Measurements from ENCODE around the gene PRLR.

The PRLR gene

DNA sequence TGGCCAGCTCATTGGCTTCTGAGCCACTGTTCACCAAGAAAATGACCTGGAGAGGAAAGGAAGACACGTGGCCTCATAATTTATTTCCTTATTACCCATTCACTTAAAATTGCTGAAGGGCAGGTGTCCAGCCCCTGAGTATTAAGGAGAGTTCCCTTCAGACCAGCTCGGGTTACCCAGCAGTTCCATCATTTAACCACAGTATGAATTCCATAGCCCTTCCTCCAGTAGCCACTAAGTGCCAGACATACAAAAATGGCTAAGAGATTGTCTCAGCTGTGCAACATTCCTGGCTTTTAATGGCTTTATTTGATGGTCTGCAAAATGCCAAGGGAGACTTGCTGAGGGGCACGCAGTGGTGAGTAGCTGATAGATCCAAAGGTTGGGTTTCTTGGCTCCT lies 195.0 kb downstream of the PRLR start:
- no peak for DNase-seq (ENCODE audit: low read depth in 2 of 2)

DNA sequence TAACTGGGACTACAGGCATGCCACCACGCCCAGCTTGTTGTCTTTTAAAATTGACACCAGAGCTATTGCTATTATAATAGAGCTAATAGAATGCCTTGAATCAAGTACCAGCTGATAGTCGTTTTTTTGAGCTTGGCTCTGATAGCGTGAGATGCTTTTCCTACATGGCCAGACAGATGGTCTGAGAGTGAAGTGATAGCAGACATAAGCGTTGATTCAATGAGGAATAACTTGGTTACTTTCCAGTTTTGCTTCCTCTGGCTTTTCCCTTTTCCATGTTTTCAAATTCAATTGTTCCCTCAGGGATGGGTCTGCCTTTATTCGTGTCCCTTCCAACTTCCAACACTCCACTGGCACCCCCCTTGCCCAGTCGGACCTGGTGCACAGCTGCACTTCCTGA lies 197.9 kb downstream of the PRLR start:
- DNase-seq (ENCODE audit: low read depth in 2 of 2) = no peak

DNA sequence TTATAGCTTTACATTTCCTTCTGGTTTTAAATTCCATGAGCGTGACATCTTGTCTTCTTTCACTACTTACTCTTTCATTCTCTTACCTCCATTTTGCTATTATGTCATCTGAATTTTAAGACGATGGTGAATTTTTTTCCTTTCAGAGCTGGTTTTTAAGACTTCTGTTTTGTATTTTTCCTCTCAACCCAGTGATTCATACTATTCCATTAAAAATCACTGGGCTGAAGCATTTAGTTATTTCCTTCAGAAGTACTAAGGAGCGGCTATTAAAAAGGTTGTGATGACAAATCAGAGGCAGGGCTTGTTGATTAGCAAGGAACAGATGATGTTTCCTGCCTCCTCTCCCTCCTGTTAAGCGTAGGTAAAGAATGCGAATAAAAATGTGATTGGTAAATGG lies 199.0 kb downstream of the PRLR start:
- DNase-seq (ENCODE audit: low read depth in 2 of 2) = no peak

DNA sequence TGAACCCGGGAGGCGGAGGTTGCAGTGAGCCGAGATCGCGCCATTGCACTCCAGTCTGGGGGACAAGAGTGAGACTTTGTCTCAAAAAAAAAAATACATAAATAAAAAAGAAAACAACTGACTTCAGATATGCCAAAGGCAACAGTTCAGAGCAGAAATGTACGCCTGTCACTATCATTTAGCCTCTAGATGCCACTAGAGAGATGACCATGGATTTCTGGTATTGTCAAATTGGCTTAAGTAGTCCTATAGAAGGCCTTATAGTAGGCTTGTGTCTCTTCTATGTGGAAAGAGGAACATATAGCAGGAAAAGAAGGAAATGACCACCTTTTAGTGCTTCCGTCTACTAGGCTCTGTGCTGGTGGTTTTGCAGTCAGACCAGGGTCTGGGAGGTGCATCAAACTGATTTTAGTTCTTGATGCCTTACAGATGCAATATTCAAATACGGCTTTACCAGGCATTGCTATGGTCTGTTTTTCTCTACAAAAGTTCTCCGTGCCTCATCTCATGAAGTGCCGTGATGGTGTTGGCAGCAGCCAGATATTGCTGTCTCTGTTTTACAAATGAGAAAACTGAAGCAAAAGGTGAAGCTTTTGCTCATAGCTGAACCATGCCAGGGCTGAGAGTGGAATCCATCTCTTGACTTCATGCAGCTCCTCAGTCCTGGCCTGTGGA lies 199.7 kb downstream of the PRLR start:
- no peak for DNase-seq (ENCODE audit: low read depth in 2 of 2)

DNA sequence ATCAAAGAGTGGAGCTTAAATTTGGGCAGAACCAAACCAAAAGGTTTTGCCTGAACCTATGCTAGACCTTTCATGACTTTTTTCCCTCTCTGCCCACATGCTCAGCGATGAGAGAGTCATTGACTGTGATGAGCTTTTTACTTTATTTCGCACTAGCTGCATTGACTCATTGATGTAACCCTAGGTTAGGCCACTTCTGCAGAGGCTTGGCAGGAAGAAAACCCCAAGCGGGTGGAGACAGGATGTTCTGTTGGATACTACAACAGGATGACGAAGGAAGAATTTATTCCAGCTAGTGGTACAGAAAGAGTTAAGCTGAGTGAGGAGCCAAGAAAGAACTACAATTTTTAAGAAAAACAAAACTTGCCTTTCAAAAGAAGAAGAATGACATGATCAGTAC lies 201.0 kb downstream of the PRLR start:
- no peak for DNase-seq (ENCODE audit: low read depth in 2 of 2)

DNA sequence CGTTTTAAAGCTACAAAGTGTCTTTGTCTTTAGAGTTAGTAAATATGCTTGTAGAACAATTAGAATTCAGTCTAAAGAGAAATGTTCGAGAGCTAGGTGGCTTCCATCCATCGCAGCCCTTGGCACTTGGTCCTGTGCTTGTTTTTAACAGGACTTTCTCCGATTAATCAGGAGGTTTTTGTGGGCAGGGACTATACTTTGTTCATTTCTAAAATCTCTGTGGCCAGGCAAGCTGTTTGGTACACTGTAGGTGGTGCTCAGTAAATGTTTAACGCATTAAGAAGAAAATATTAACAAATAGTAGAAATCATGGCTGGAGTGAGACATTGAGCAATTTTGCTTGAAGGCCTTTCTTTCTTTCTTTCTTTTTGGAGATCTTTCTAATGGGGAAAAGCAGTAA lies 203.3 kb downstream of the PRLR start:
- no peak for DNase-seq (ENCODE audit: low read depth in 2 of 2)

DNA sequence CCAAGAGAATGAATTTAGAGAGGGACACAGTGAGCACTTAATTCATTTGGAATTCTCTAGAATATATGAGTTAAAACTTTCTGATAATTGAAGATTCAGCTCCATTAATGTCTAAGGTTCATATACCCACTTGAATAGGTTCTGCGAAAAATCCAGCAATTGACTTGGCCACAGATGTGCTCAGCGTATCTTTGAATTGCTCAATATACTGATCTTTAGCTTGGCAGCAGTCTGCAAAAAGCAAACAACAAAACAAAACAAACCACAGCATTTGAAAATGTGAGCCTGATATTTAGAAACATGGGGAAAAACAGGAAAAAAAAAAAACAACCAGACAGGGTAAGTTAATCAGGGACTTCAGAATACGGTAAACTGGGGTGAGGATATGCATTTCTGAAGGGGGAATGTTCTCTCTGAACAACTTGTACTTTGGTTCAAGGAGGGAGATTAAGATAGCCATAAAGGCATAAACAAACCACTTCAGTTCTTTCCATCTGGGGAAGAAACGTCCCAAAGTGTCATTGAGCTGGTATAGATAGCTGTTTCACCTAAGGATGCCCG lies 203.9 kb downstream of the PRLR start:
- DNase-seq (ENCODE audit: low read depth in 2 of 2) = no peak

DNA sequence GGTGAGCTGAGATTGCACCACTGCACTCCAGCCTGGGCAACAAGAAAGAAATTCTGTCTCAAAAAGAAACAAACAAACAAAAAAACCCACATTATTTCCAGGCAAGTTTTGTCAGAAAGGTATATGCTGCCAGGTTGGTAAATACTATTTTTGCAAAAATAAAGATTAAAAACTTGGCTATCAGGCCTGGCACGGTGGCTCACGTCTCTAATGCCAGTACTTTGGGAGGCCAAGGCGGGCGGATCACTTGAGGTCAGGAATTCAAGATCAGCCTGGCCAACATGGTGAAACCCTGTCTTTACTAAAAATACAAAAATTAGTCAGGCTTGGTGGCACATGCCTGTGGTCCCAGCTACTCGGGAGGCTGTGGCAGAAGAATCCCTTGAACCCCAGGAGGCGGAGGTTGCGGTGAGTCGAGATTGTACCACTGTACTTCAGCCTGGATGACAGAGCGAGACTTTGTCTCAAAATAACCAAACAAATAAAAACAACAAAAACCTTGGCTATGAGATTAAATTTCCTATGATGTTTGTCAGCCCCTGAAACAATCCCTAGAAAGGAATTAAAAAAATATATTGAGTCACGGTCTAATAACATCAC lies 205.3 kb downstream of the PRLR start:
- no peak for DNase-seq (ENCODE audit: low read depth in 2 of 2)

DNA sequence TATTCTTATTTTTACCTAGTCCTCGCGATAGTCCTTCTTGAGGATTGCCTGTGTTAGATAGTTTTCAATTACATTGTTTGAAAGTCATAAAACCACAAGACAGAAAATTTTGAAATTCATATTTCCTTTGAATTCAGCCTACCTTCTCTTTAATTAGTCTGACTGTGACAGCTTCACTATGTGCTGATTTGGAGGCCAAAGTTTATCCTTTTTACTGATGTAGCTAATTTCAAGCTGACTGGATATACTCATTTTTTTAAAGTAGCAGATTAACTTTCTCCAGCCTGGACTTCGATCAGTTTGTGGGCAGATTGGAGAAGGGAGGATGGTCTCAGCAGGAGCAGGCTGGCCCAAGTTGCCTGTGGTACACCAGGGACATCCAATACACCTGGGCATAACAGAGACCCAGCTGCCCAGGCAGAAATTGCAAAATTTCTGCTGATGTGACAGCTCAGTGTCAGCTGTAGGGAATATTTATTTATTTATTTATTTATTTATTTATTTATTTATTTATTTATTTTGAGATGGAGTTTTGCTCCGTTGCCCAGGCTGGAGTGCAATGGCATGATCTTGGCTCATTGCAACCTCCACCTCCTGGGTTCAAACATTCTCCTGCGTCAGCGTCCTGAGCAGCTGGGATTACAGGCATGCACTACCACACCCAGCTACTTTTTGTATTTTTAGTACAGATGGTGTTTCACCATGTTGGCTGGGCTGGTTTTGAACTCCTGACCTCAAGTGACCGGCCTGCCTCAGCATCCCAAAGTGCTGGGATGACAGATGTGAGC lies 206.7 kb downstream of the PRLR start:
- DNase-seq (ENCODE audit: low read depth in 2 of 2) = no peak

DNA sequence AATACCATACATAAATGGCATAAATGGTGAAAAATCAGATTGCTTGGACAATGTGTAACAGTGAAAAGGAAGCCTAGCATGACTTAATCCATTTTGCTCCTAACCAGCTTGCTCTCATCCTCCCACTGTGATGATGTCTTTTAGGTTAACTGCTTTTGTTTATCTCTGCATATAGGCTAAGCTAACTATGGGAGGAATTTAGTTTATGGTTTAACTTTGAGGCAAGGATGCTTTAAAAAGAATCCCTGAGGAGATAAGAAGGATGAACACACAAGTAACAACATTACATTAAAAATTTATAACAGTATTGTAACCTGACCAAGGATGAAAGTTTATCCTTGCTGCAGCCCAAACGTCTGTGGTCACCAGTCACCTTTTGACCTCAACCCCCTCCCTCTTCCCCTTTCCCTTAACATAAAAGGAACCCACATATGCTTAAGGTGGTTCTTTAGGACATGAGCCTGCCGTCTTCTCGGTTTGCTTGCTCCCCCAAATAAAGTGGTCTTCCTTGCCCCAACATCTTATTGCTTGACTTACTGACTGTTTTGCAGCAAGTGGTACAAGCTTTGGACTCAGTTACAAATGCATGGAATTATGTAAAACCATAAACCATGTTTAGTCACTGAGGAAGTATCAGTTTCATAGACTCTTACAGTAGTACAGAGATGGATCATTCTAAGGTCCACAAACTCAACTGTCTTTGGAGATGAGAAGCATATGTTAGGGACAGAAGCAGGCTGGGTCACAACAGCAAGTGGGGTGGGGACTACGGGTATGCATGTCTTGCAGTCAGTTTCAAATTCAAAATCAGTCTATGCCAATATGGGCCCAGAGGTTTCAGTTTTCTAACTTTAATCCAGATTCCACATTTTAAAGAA lies 213.9 kb downstream of the PRLR start:
- DNase-seq (ENCODE audit: low read depth in 2 of 2) = no peak

DNA sequence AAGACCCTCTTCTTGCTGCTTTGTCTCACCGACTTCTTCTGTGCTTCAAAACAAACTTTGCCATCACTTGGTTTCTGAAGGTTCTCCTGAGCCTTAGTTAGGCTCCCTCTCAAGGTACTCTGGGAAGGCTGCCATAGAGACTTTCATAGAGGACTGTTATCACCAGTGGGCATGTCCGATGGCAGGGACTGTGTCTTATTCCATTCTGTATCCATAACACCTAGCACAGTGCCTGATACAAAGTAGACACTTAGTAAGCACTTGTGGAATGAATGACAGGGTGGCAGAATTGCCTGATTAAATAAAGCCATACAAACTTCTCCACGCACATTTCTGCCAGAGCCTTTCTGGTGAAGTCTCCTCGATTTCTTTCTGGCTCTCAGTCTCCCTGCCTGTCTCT lies 215.2 kb downstream of the PRLR start:
- no peak for DNase-seq (ENCODE audit: low read depth in 2 of 2)

DNA sequence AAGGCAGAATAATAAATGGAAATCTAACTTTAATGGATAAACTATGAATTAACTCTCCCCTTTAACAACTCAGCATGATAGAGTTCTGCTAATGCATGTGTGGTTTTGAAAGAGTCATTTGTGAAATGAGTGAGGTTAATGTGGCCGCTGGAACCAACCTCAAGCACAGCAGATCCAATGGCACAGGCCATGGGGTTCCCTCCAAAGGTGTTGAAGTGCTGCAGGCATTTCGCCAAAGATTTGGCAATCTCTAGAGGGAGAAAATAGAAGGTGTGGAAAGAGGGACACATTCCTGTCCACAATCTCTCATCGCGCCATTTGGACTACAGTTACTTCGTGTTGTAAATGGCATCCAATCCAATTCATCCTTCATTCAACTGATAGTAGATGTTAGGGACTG lies 217.5 kb downstream of the PRLR start:
- no peak for DNase-seq (ENCODE audit: low read depth in 2 of 2)

DNA sequence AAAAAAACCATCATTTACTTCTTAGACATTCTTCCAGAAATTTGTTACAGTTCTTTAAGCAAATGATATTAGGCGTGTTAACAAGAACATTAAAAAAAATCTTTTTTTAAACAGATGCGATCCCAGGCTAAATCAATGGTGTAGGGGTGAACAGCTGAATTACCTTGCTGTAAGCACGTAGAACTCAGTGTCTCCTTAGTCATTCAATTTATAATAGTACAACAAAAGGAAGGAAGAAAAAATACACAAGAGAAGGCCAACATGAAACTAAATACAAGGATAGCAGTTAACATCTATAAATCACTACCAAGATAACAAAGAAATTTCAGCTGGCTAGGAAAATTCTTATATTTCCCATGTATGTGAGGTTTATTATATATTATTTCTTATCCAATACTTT lies 217.9 kb downstream of the PRLR start:
- no peak for DNase-seq (ENCODE audit: low read depth in 2 of 2)

DNA sequence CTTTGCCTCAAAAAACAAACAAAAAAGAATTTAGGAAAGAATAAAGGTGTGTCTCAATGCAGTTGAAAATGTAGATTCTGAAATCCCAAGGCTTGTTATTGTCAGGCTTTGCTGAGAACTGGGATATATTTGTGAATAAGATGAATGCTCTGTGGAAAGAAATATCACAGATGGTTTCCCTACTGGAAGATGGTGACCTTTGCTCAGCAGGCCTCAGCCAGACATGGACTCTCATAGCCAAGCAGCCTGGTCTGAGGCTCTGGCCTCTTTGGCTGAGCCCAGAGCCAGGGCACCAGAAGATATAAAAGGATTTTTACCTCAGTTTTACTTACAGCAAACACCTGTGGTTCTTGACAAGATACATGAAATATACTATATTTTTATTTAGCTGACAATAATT lies 219.6 kb downstream of the PRLR start:
- DNase-seq (ENCODE audit: low read depth in 2 of 2) = no peak

DNA sequence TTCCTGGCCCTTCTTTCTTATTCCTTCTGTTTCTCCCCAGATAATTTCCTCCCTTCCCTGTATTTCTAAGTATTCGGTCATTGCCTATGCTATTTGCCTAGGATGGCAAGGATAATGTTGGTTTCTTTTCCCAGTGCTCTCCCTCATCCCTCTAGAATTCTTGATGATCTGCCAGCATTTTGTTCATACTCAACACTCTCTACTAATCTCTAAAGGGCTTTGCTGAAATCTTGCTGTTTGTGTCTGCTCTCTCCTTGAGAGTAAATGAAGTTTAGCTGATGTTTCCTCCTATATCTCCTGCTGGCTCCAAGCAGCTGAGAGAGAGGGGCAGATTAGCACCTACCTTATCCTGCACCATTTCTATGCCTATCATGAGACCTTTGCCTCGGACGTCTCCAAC lies 220.6 kb downstream of the PRLR start:
- no peak for DNase-seq (ENCODE audit: low read depth in 2 of 2)

DNA sequence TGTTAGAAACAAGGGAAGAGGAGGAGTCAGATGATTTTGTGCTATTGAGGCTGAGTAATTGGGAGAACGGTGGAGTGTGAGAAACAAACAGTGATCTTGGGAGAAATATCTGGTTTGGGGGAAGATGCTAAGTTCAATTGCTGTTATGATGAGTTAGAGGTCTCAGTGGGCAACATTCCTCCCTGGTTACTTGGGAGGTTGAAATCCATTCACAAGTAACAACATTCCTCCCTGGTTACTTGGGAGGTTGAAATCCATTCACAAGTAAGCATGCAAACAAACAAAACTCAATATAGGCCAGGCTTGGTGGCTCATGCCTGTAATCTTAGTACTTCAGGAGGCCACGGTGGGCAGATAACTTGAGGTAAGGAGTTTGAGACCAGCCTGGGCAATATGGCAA lies 221.3 kb downstream of the PRLR start:
- no peak for DNase-seq (ENCODE audit: low read depth in 2 of 2)

DNA sequence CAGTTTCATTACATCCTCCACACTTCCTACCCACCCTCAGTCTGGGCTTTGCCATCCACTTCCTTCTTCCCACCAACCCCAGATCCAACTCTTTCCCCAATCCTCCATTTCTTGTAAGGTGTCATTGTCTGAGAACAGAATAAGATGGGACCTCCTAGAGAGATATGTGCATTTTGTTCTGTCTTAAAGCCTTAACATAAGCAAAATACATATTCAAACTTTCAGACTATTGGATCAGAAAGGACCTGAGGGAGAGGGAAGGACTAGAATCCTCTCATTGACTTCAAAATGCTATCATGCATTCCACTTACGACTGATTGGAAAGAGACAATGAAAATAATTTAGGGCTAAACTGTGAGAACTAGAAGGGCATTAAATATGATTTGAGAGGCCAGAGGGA lies 225.5 kb downstream of the PRLR start:
- no peak for DNase-seq (ENCODE audit: low read depth in 2 of 2)

DNA sequence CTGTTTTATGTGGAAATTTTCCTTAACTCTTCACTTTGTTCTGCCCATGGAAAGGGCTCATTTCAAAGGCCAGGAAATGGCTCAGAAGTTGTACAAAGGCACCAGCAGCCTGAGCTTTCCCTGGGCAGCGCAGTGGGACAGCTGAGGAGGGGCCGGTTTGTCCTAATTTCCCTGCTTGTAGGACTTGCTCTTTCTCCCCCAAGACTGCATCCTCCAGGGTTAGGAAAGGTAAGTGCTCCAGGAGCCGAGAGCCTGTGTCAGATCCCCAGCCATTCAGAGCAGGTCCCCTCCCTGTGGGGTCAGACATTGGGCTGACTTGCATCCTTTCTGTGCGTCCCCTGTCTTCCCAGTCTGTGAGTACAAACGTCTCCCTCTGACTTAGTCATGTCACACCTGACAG lies 226.1 kb downstream of the PRLR start:
- no peak for DNase-seq (ENCODE audit: low read depth in 2 of 2)

DNA sequence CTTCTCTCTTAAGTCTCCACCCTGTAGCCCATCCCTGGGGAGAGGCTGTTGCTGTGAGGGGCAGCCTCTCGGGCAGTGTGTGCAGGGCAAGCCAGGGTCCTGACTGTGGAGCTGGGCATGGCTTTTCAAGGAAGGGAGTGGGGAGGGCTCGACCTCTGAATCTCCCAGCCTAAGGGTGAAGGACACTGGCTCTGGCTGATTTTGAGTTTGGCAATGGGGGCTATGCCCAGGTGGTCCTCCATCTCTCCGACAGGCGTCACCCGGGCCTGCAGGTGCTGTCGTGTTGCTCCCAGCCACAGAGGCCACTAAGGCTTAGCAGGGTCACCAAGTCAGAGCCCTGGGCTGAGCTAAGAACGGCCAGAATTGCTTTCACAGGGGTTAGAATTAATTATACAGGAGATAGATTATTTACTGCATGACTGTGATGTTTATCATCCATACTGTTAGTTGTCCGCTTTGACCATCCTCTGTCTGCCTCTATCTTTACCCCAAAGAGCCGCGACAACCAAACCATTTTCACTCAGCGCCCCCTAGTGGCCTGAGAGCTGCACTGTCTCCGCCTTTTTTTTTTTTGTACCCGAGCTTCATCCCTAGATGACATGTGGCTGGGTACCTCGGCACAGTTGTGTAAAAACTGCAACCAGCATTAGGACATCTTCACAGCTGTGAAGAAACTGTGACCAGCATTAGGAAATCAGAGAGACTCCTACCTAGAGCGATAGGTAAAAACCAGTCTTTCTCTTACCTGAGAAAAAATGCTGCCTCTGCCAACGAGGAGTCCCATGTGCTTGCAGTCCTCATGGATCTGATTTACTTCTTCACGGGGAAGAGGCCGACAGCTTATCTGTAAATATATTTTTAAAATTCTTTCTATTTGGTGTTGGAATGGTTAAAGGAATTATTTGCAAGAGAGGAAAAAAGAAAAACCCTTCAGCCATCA lies 227.0 kb downstream of the PRLR start:
- peak in 1 of 2 donors; percentile 21 for DNase-seq (ENCODE audit: low read depth in 2 of 2)

DNA sequence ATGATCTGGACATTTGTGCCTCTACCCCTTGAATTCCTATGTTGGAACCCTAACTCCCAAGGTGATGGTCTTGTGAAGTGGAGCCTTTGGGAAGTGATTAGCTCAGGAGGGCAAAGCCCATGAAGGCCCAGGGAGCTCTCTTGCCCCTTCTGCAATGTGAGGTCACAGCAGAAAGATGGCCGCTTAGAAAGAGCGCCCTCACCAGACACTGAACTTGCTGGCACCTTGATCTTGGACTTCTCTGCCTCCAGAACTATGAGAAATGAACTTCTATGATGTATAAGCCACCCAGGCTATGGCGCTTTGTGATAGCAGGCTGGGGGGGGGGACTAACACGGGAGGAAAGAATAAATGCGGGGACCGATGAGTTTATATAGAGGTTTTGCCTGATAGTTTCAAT lies 227.8 kb downstream of the PRLR start:
- DNase-seq (ENCODE audit: low read depth in 2 of 2) = no peak

DNA sequence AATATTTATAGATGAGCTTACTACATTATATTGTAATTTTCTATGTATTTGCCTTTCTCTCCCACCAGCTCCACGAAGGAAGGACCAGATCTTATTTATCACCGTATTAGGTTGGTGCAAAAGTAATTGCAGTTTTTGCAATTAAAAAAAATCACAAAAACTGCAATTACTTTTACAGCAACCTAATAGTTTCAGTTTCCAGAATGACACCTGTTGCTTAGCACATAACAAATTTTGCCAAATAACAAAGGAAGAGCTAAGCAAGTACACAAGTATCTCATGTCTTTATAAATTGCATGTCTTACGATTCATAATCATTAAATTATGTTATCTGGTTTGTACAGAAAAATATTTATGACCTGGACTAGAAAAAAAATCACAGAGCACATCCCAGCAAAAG lies 228.4 kb downstream of the PRLR start:
- DNase-seq (ENCODE audit: low read depth in 2 of 2) = no peak
